ENCODE measurements around the gene LRTM2. TPM values are rescaled to one million over a fixed set of nuclear protein-coding genes. Genes with fewer than 3 reads are reported as not detected.

Gene LRTM2
- total and polyA plus RNA-seq, 9 of the 15 experiments (the other 6 are each of a cell fraction or from before 2014, with no cell fraction given), result 0.09 TPM; not detected in 8

DNA sequence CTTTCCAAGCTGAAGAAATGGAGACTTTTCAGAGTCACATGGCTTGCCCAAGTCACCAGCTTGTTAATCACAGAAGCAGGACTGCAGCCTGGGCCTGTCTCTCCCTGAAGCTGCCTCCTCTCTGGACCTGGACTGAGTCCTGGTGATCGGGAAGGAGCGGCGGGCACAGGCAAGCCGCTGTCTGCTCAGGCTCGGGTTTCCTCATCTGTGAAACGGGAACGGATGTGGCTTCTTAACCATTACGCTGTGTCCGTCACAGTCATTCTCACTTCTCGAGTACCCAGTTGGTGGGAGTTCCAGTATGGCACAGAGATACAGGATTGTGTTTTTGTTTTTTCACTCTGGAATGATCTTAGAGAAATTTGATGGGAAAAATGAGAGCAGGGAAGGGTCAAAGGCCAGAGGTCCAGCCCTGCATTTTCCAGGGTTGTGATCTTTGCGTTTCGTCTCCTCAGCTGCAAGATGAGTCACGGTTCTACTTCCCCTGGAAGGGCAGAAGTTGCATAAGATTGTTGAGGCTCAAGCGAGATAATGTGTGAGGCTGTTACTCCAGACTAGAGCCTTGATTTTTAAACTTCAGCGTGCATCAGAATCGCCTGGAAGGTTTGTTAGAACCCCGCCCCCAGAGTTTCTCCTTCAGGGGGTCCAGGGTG, 7.6 kb upstream of the LRTM2 start (continued):
- TF ChIP-seq, protein P1, sequence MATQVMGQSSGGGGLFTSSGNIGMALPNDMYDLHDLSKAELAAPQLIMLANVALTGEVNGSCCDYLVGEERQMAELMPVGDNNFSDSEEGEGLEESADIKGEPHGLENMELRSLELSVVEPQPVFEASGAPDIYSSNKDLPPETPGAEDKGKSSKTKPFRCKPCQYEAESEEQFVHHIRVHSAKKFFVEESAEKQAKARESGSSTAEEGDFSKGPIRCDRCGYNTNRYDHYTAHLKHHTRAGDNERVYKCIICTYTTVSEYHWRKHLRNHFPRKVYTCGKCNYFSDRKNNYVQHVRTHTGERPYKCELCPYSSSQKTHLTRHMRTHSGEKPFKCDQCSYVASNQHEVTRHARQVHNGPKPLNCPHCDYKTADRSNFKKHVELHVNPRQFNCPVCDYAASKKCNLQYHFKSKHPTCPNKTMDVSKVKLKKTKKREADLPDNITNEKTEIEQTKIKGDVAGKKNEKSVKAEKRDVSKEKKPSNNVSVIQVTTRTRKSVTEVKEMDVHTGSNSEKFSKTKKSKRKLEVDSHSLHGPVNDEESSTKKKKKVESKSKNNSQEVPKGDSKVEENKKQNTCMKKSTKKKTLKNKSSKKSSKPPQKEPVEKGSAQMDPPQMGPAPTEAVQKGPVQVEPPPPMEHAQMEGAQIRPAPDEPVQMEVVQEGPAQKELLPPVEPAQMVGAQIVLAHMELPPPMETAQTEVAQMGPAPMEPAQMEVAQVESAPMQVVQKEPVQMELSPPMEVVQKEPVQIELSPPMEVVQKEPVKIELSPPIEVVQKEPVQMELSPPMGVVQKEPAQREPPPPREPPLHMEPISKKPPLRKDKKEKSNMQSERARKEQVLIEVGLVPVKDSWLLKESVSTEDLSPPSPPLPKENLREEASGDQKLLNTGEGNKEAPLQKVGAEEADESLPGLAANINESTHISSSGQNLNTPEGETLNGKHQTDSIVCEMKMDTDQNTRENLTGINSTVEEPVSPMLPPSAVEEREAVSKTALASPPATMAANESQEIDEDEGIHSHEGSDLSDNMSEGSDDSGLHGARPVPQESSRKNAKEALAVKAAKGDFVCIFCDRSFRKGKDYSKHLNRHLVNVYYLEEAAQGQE (IDR thresholded peaks at IDR 0.05; ENCODE audit: borderline replicate concordance), result no peak
- TF ChIP-seq, protein P1 (CRISPR knock-in tag; IDR thresholded peaks at IDR 0.05; ENCODE audit: low read depth), result no peak
- TF ChIP-seq POLR2H (tag; IDR thresholded peaks at IDR 0.05; ENCODE audit: low read depth), result no peak

Measured in K562 (cell line).